C4-2B (cell line): Measurements from ENCODE around the gene NCAPH2.

Experiments
- CTCF ChIP-seq: fragments of 450-650 bp; conservative IDR thresholded peaks from 2 replicates; pipeline ENCODE4 v1.5.1; 2017; ENCODE audit warnings: mild to moderate bottlenecking
- ZFX ChIP-seq: fragments of 450-650 bp; IDR thresholded peaks from 2 replicates; pipeline ENCODE4 v1.6.1; 2017

- TF ChIP-seq CTCF (no peak), ZFX (no peak)
Measured at GRCh38 chr22:50467341-50467740, 40.7 kb upstream of the NCAPH2 start.
